Measurements from ENCODE around the gene PLCXD3.
A peak's percentile ranks its signal among the peaks of the same experiment; 100 is the strongest.

The PLCXD3 gene

GRCh38 chr5:41277476-41278245 is 232.7 kb downstream of the PLCXD3 start:
- in situ Hi-C loops (cut with HindIII; ENCODE audit: low pct_ligation_motif_present, low sequenced_read_pairs) = no loop called here
- TF ChIP-seq CTCF (IDR thresholded peaks at IDR 0.05; ENCODE audit: low read depth, low read length, missing control alignments) = no peak
- DNase-seq = no peak
- H3K27me3 ChIP-seq (replicated peaks) = no peaks in the 10 kb centered on the region
- no peaks in the 10 kb centered on the region for H3K36me3 ChIP-seq (replicated peaks)
- no peak overlapping the region for H3K4me3 ChIP-seq (ENCODE audit: low read depth, low read length)
- no peak overlapping the region for H3K27ac ChIP-seq

GRCh38 chr5:41275813-41276512 is 234.4 kb downstream of the PLCXD3 start:
- Histone ChIP-seq H3K27ac (no peak overlapping the region), H3K4me3 (ENCODE audit: low read depth, low read length) (no peak overlapping the region), H3K36me3 (replicated peaks) (no peaks in the 10 kb centered on the region), H3K27me3 (replicated peaks) (no peaks in the 10 kb centered on the region)
- no peak for DNase-seq
- in situ Hi-C loops (cut with HindIII; ENCODE audit: low pct_ligation_motif_present, low sequenced_read_pairs) = no loop called here
- TF ChIP-seq CTCF (IDR thresholded peaks at IDR 0.05; ENCODE audit: low read depth, low read length, missing control alignments) = no peak

- peak; percentile 76 for TF ChIP-seq CTCF (IDR thresholded peaks at IDR 0.05; ENCODE audit: low read depth, low read length, missing control alignments)
- Histone ChIP-seq H3K27ac (no peak overlapping the region), H3K4me3 (ENCODE audit: low read depth, low read length) (no peak overlapping the region), H3K27me3 (replicated peaks) (no peaks in the 10 kb centered on the region), H3K36me3 (replicated peaks) (no peaks in the 10 kb centered on the region)
- in situ Hi-C loops (cut with HindIII; ENCODE audit: low pct_ligation_motif_present, low sequenced_read_pairs) = no loop called here
- peak; percentile 34 for DNase-seq
Observed at GRCh38 chr5:41270423-41271251, 239.8 kb downstream of the PLCXD3 start.

GRCh38 chr5:41268894-41269293 is 241.5 kb downstream of the PLCXD3 start:
- in situ Hi-C loops (cut with HindIII; ENCODE audit: low pct_ligation_motif_present, low sequenced_read_pairs) = no loop called here
- TF ChIP-seq CTCF (IDR thresholded peaks at IDR 0.05; ENCODE audit: low read depth, low read length, missing control alignments) = no peak
- Histone ChIP-seq H3K27me3 (replicated peaks) (no peaks in the 10 kb centered on the region), H3K4me3 (ENCODE audit: low read depth, low read length) (no peak overlapping the region), H3K27ac (no peak overlapping the region), H3K36me3 (replicated peaks) (no peaks in the 10 kb centered on the region)
- DNase-seq = no peak

GRCh38 chr5:41266377-41266776 is 244.0 kb downstream of the PLCXD3 start:
- no peak for DNase-seq
- no peaks in the 10 kb centered on the region for H3K36me3 ChIP-seq (replicated peaks)
- no peak overlapping the region for H3K4me3 ChIP-seq (ENCODE audit: low read depth, low read length)
- no peak overlapping the region for H3K27ac ChIP-seq
- TF ChIP-seq CTCF (IDR thresholded peaks at IDR 0.05; ENCODE audit: low read depth, low read length, missing control alignments) = no peak
- in situ Hi-C loops (cut with HindIII; ENCODE audit: low pct_ligation_motif_present, low sequenced_read_pairs) = no loop called here
- no peaks in the 10 kb centered on the region for H3K27me3 ChIP-seq (replicated peaks)
